CMK (cell line): ENCODE results near the gene GDA.
"Not testable (repeated sequence)": the region's sequence is repeated elsewhere in the genome, so short reads cannot be mapped to it uniquely, and the experiment has no call there.

ENCODE experiments used
- DNase-seq: peaks from one replicate; pipeline ENCODE4 v3.0.0-alpha.2; 2010; ENCODE audit warnings: low read depth

The GDA gene

DNA sequence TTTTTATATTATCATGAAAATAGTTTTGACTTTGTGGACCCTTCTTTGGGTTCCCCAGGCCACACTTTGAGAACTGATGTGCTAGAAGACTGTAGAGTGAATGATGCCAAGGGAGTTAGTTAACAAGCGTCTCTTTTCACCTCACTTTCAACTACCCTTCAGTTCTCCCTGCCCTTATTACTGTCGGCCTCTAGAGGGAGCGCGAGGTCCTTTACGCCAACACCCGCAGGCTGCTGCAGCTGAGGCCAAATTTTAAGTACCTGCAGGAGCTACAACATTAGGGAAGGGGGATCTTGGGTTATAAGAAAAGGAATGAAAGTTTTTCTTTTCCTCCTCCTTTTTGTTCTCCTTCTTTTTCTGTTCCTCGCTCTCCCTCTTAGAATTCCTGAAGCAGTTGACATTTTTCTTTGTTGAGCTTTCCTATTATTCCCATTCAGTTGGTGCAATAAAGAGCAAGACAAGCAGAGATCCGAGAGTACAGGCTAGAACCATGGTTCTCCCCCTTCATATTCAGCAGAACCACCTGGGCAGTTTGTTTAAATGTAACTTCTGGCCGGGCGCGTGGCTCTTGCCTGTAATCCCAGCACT, 131.8 kb downstream of the GDA start:
- DNase-seq: no peak

DNA sequence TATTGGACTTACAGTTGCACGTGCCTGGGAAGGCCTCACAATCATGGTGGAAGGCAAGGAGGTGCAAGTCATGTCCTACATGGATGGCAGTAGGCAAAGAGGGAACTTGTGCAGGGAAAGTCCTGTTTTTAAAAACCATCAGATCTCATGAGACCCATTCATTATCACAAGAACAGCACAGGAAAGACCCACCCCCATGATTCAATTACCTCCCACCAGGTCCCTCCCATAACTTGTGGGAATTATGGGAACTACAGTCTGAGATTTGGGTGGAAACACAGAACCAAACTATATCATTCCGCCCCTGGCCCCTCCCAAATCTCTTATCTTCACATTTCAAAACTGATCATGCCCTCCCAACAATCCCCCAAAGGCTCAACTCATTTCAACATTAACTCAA, 140.2 kb downstream of the GDA start:
- no peak for DNase-seq

DNA sequence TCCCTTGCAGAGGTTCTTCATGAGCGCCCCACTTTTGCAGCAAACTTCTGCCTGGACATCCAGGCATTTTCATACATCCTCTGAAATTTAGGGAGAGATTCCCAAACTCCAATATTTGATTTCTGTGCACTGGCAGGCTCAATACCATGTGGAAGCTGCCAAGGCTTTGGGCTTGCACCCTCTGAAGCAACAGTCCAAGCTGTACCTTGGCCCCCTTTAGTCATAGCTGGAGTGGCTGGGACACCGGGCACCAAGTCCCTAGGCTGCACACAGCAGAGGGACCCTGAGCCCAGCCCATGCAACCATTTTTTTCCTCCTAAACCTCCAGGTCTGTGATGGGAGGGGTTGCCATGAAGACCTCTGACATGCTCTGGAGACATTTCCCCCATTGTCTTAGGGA, 141.1 kb downstream of the GDA start:
- no peak for DNase-seq

DNA sequence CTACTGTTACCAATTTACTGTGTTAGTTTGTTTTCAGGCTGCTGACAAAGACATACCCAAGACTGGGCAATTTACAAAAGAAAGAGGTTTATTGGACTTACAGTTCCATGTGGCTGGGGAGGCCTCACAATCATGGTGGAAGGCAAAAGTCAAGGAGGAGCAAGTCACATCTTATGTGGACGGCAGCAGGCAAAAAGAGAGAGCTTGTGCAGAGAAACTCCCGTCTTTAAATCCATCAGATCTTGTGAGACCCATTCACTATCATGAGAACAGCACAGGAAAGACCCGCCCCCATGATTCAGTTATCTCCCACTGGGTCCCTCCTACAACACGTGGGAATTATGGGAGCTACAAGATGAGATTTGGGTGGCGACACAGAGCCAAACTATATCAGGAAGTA, 142.3 kb downstream of the GDA start:
- DNase-seq: not testable (repeated sequence)

DNA sequence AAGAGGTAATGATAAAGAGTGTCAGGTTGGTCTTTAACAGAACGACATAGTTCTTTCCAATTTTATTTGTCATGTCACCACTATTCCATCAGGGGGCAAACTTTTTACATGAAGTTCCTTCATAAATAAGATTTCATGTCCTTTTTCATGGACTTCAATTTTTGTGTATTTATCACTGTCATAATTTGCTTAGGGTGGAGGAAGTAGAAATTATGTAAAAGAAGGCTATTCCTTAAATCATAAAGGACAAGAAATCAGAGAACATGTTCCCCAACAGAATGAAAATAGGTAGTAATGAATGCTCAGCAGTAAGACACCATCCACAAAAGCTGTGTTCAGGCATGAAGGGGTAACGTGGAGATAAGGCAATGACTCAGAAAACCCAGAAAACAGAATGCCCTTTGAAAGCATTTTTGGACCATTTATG, 143.0 kb downstream of the GDA start:
- DNase-seq: no peak

DNA sequence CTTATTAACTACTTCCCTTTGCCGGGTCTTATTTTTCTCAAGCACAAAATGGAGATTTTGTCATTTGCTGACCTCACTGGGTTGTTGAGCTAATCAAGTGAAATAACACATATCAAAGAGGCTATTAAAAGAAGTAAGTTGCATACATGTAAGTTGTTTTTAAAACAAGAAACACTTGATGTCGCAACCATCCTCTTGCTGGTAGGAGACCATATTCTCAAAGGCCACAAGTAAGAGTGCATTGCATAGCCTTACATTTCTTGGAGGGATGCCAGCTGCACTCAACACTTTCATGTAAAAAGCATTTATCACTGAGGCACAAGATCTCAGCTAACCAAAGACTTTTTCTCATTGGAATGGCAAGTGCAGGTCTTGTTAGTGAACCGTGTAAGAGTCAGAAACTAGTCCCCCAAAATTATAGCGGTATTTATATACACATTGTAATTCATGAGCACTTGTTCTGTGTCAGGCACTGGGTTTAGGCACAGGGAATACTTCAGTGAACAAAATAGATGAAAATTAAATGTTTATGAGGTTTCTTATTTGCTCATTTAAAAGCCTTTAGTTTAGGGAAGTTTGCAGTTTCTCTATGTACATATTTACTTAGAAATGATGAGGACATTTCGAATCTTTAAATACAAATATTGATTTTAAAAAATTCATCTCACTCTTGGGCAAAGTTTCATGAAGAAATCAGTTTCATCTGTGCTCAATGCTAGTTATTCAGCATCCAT, 143.8 kb downstream of the GDA start:
- DNase-seq: no peak

DNA sequence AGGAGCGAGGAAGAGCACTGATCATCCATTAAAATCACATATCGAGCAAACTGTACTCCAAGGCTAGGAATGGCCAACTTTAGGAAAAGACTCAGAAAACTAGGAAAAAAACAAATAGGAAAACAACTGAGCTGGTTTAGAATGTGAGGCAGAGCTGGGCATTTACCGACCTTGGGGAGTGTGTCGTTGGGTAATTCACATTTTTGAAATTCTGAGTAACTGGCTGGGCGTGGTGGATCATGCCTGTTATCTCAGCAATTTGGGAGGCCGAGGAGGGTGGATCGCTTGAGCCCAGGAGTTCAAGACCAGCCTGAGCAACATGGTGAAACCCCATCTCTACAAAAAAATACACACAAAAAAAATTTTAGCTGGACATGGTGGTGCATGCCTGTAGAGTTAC, 145.7 kb downstream of the GDA start:
- no peak for DNase-seq

DNA sequence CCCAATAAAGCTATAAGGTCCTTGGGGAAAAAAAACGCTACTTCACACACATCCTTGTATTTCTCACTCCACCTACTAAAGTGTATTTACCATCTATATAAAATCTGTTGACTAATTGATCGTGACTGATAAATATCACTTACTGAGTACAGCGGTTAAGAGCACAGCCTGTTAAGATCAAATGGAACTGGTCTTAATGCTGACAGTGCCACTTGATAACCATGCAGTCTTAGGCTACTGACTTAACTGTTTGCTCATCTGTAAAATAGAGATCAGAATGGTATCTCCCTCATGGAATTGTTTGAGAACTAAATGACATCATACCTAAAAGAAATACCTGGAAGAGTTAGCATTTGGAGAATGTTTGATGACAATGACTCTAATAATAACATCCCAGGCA, 148.3 kb downstream of the GDA start:
- DNase-seq: no peak

DNA sequence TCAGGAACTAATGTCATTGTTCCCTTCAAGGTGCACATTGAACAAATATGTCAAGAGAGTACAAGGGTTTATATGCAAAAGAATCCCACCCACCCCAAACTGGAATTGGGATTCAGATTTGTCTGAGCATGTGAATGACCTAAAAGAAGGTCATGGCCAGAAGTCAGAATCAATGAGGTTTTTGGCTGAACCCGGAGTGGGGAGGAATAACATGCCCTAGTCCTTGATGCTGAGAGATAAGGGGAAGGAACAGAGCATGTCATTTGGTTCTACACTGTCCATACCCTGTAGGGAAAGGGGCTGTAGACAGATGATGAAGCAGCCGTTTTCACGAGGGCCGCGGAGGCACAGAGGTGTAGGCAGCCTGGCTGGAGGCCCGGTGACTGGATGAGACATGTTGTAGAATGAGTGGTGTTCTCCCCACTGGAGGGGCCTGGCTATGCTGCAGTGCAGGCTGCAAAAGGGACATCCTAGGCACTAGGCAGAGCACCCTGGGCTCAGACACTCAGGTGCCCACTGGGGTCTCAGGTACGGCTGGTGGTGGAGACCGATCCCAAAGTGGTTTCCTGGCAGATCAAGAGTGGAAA, 149.9 kb downstream of the GDA start:
- no peak for DNase-seq

DNA sequence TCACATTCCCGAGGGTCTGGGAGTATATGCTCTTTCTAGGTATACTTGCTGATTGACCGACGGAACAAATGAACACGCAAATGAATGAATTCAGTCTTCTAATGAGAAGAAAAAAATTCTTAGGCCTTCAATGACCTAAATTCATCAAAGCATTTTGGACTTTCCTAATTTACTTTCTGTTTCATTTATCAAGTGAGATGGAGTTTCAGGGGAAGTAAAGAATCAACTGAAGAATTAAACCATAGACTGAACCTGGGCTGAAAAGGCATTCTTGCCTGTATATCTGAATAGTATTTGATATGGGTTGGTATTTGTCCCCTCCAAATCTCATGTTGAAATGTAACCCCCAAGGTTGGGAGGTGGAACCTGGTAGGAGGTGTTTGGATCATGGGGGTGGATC, 151.6 kb downstream of the GDA start:
- no peak for DNase-seq
